Psoas muscle (tissue), 8 donors: Measurements from ENCODE around the gene BRIP1. TPM values are rescaled to one million over a fixed set of nuclear protein-coding genes. Genes with fewer than 3 reads are reported as not detected.
"Not testable (repeated sequence)": the region's sequence is repeated elsewhere in the genome, so short reads cannot be mapped to it uniquely, and the experiment has no call there.

ENCODE experiments used
- ATAC-seq, 4 donors: fragments of 200-7000 bp; cut with Tn5 transposase; one replicate each; pipeline ENCODE4 v1.9.1; 2020; ENCODE audit warnings: moderate library complexity in 3 of 4, mild to moderate bottlenecking in 2 of 4
- DNase-seq, 2 donors: peaks; one replicate each; pipeline ENCODE4 v3.0.0-alpha.2; 2020
- H3K27ac ChIP-seq: fragments of 200-600 bp; one replicate; pipeline ENCODE4 v1.8.0; 2022
- H3K27me3 ChIP-seq, 3 donors: fragments of 200-600 bp in 1 of 3; one replicate each; pipeline versions ENCODE4 v1.6.1 to v1.8.0; 2013 to 2022; ENCODE audit warnings: low read length in 2 of 3, mild to moderate bottlenecking in 2 of 3, moderate library complexity in 1 of 3; ENCODE audit not compliant: insufficient read depth in 3 of 3
- H3K36me3 ChIP-seq, 2 donors: fragments of 200-600 bp in 1 of 2; one replicate each; pipeline versions ENCODE4 v1.6.1 to v1.8.0; 2013 to 2022; ENCODE audit warnings: low read depth in 1 of 2, mild to moderate bottlenecking in 1 of 2, moderate library complexity in 1 of 2; ENCODE audit not compliant: insufficient read depth in 1 of 2
- H3K4me1 ChIP-seq: fragments of 200-600 bp; one replicate; pipeline ENCODE4 v1.8.0; 2022
- H3K4me3 ChIP-seq: fragments of 200-600 bp; one replicate; pipeline ENCODE4 v1.8.0; 2022; ENCODE audit warnings: mild to moderate bottlenecking
- H3K9me3 ChIP-seq: fragments of 200-600 bp; one replicate; pipeline ENCODE4 v1.8.0; 2022
- WGBS, 3 donors: extraction: QIAGEN DNeasy Blood & Tissue Kit; methylation state at CpG; one replicate each; pipeline versions ENCODE4 v1.1.6 to v1.1.7; 2013; 5-methylcytosine and 5-hydroxymethylcytosine counted together
- intact Hi-C, 2 donors: fragments of 100-400 bp; cut with DNase I; formaldehyde crosslinking; loops; one replicate each; pipeline versions ENCODE4 v1.11.0 to v1.14.2; 2022
- polyA plus RNA-seq, 3 donors: library from polyadenylated mRNA; stranded (reverse); fragments of 200-250 nt; gene quantifications; one replicate each; pipeline ENCODE4 v1.2.3, GENCODE V29; 2013
- total RNA-seq, 4 donors: library from RNA; stranded (reverse); fragmentation: NEBNext Ultra II Directional in 2 of 4; extraction: Animal tissue kit (Norgen Biotek cat#: 25700) in 2 of 4; gene quantifications; one replicate each; pipeline versions ENCODE4 v1.2.1 to v1.2.4, GENCODE V29; 2021 to 2023
- TF ChIP-seq, protein P1 (sequence below): fragments of 200-600 bp; IDR thresholded peaks from one replicate; pipeline ENCODE4 v1.8.0; 2022; ENCODE audit warnings: antibody characterized with exemption
- donor health status: healthy with polysubstance abuse.
- donor health status: DM: no; HTN: no; CAD: no; lungs with moderate emphysema.
- donor health status: Bipolar disorder and iron deficiency.
- donor health status: healthy.
- donor health status: DM: yes; HTN: yes; CAD: no.
- donor health status: DM: no; HTN: no; CAD: no.
- donor health status: DM: no; HTN: no; CAD: no.
- donor health status: DM: yes; HTN: yes; CAD: no.

BRIP1 gene
- total and polyA plus RNA-seq, 7 donors = 0.03 to 0.40 (median 0.19) TPM; not detected in 1

DNA sequence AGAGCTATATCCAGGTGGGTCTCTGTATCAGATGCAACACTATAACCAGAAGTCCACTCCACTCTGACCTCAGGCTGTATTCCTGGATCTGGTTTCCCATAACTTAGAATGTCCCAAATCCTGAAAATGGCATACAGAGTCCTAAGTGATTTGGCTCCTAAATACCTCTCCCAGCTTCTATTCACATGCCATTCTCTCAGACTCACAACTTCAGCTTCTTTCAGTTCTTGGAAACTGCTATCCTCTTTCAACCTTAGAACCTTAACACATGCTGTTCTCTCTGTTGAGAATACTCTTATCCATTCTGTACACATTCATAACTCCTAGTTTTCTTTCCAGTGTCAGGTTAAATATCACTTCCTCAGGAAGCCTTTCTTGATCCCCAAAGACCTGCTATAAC is 132.0 kb downstream of the BRIP1 start:
- Histone ChIP-seq H3K4me1 (no peaks in the 10 kb centered on the region), H3K9me3 (no peaks in the 10 kb centered on the region), H3K27me3 (no peaks in the 10 kb centered on the region), H3K27ac (no peak overlapping the region), H3K36me3 (no peaks in the 10 kb centered on the region), H3K4me3 (no peak overlapping the region)
- ATAC-seq (no peak), DNase-seq (no peak)
- intact Hi-C loops = no loop called here
- TF ChIP-seq, protein P1, sequence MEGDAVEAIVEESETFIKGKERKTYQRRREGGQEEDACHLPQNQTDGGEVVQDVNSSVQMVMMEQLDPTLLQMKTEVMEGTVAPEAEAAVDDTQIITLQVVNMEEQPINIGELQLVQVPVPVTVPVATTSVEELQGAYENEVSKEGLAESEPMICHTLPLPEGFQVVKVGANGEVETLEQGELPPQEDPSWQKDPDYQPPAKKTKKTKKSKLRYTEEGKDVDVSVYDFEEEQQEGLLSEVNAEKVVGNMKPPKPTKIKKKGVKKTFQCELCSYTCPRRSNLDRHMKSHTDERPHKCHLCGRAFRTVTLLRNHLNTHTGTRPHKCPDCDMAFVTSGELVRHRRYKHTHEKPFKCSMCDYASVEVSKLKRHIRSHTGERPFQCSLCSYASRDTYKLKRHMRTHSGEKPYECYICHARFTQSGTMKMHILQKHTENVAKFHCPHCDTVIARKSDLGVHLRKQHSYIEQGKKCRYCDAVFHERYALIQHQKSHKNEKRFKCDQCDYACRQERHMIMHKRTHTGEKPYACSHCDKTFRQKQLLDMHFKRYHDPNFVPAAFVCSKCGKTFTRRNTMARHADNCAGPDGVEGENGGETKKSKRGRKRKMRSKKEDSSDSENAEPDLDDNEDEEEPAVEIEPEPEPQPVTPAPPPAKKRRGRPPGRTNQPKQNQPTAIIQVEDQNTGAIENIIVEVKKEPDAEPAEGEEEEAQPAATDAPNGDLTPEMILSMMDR = no peak

DNA sequence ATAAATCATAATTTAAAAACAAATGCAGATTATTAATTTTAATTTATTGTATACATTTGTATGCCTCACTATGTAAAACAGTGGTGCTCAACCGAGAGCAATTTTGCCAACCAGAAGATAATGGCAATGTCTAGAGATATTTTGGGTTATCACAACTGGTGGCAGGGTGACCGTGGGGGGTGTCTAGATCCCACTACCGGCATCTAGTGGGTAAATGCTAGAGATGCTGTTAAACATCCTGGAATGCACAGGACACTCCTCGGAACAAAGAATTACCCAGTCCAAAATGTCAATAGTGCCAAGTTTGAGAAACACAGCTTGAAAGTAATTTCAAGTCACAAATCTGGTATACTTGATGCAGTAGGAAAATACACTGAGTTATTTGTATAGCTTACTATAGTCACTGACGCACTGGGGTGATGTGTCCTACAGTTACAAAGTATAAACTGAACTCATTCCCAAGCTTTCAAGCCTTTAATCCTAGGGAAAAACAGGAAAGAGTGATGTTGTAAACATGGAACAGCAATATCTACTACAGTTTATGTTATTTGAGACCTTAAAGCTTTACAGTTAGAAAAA is 133.5 kb downstream of the BRIP1 start:
- no peaks in the 10 kb centered on the region for H3K36me3 ChIP-seq
- 82 to 87% (median 86%) methylated on average over 5 of the region's 5 CpGs for WGBS, 3 donors
- no peaks in the 10 kb centered on the region for H3K9me3 ChIP-seq
- TF ChIP-seq, protein P1 = no peak
- intact Hi-C loops = no loop called here
- H3K27ac ChIP-seq = no peak overlapping the region
- H3K27me3 ChIP-seq = no peaks in the 10 kb centered on the region
- DNase-seq (no peak), ATAC-seq (no peak)
- H3K4me1 ChIP-seq = no peaks in the 10 kb centered on the region
- H3K4me3 ChIP-seq = no peak overlapping the region

DNA sequence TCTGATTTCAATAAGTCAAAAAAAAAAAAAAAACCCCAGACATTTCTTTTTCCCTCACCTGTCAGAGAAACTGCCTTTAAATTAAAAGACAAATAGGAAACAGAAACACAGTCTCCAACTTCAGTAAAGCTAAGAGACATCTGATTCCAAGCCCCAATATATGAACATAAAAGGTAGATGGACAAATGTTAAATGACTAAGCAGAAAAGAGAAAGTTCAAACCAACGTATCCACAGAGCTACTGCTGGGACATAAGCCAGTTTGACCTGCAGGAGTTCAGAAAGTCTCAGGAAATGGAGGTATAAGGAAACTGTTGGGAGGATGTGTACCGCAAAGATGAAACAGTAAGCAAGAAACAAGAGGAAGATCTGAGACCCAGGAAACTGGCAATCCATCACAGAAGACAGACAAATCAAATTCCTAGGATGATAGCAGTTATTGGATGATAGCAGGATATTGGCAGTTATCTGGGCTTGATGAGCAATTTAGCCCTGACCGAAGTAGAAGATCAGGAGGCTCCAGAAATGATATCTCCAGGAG is 135.0 kb downstream of the BRIP1 start:
- H3K27ac ChIP-seq = no peak overlapping the region
- H3K4me3 ChIP-seq = no peak overlapping the region
- intact Hi-C loops = no loop called here
- H3K36me3 ChIP-seq = no peaks in the 10 kb centered on the region
- H3K9me3 ChIP-seq = no peaks in the 10 kb centered on the region
- no peak for DNase-seq
- TF ChIP-seq, protein P1 = no peak
- WGBS, 3 donors = 80 to 89% (median 82%) methylated on average over 3 of the region's 3 CpGs
- H3K4me1 ChIP-seq = no peaks in the 10 kb centered on the region
- ATAC-seq = no peak
- no peaks in the 10 kb centered on the region for H3K27me3 ChIP-seq

DNA sequence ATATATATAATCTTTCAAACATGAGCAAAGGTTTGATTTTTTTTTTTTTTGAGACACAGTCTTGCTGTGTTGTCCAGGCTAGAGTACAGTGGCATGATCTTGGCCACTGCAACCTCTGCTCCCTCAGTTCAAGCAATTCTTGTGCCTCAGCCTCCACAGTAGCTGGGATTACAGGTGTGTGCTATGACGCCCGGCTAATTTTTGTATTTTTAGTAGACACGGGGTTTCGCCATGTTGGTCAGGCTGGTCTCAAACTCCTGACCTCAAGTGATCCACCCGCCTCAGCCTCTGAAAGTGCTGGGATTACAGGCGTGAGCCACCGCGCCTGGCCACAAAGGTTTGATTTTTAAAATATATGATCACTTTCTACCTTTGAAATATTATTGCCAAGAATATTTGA is 135.5 kb downstream of the BRIP1 start:
- H3K4me1 ChIP-seq, intact Hi-C loops, H3K27ac ChIP-seq, ATAC-seq, H3K27me3 ChIP-seq, H3K4me3 ChIP-seq, H3K36me3 ChIP-seq, DNase-seq, H3K9me3 ChIP-seq: not testable (repeated sequence)
- 94 to 97% (median 97%) methylated on average over 8 of the region's 8 CpGs for WGBS, 3 donors

DNA sequence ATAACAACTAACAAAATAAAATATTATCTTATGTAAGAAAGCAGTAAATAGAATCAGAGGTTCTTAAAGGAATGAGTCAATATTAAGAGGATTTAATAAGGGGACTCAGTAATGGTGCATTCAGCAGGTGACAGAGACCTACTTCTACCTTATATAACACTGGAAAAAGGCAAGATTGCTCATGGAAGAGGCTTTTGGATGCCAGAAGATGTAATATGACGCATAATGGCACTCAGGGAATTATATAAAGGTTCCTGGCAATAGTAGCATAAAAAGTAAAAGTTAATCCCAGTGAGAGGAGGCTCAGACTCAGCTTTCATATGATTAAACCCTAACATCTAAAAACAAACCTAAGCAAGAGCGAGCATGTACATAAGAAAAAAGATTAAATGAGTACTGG is 136.4 kb downstream of the BRIP1 start:
- TF ChIP-seq, protein P1 = no peak
- H3K27ac ChIP-seq = no peak overlapping the region
- intact Hi-C loops = no loop called here
- H3K36me3 ChIP-seq = no peaks in the 10 kb centered on the region
- DNase-seq (no peak), ATAC-seq (no peak)
- H3K4me3 ChIP-seq = no peak overlapping the region
- H3K4me1 ChIP-seq = no peaks in the 10 kb centered on the region
- no peaks in the 10 kb centered on the region for H3K27me3 ChIP-seq
- H3K9me3 ChIP-seq = no peaks in the 10 kb centered on the region
- WGBS, 3 donors = 92 to 95% (median 95%) methylated on average over 2 of the region's 2 CpGs
